SK-N-SH treated with all-trans-retinoic acid at 6 μM for 48 hours (cell line): ENCODE measurements around the gene ENTHD1.

Experiments used
- ARNTL ChIP-seq: fragments of 450-650 bp; formaldehyde crosslinking; IDR thresholded peaks from 2 replicates; pipeline ENCODE4 v1.5.0; 2020; ENCODE audit warnings: low read depth, mild to moderate bottlenecking, moderate library complexity, borderline replicate concordance
- ESRRG ChIP-seq: fragments of 250-450 bp; sonication (Bioruptor Pico); IDR thresholded peaks from 2 replicates; pipeline ENCODE4 v1.6.1; 2021; ENCODE audit warnings: mild to moderate bottlenecking
- GLIS3 ChIP-seq: fragments of 250-450 bp; sonication (Bioruptor Pico); IDR thresholded peaks from 2 replicates; pipeline ENCODE4 v1.5.0; 2020; ENCODE audit warnings: mild to moderate bottlenecking, moderate library complexity
- OSR1 ChIP-seq: fragments of 250-450 bp; sonication (Bioruptor Pico); IDR thresholded peaks from 2 replicates; pipeline ENCODE4 v1.8.0; 2022; ENCODE audit warnings: moderate library complexity, mild to moderate bottlenecking, inconsistent platforms
- PATZ1 ChIP-seq: fragments of 250-450 bp; sonication (Bioruptor Pico); IDR thresholded peaks from 2 replicates; pipeline ENCODE4 v1.8.0; 2020; ENCODE audit warnings: mild to moderate bottlenecking, moderate library complexity, borderline replicate concordance
- RARB ChIP-seq: fragments of 250-450 bp; sonication (Bioruptor Pico); IDR thresholded peaks from 2 replicates; pipeline ENCODE4 v1.8.0; 2021; ENCODE audit warnings: mild to moderate bottlenecking, moderate library complexity
- SNAI2 ChIP-seq: fragments of 250-450 bp; sonication (Bioruptor Pico); IDR thresholded peaks from 2 replicates; pipeline ENCODE4 v1.5.0; 2020; ENCODE audit warnings: mild to moderate bottlenecking, moderate library complexity
- ZC3H10 ChIP-seq: fragments of 250-450 bp; sonication (Bioruptor Pico); IDR thresholded peaks from 2 replicates; pipeline ENCODE4 v1.5.1; 2021; ENCODE audit warnings: mild to moderate bottlenecking, moderate library complexity
- ZFP3 ChIP-seq: fragments of 250-450 bp; sonication (Bioruptor Pico); IDR thresholded peaks from 2 replicates; pipeline ENCODE4 v1.5.0; 2020; ENCODE audit warnings: mild to moderate bottlenecking, moderate library complexity
- ZFP30 ChIP-seq: fragments of 450-650 bp; formaldehyde crosslinking; IDR thresholded peaks from 2 replicates; pipeline ENCODE4 v1.5.0; 2022; ENCODE audit warnings: mild to moderate bottlenecking, moderate library complexity
- ZNF8 ChIP-seq: fragments of 450-650 bp; formaldehyde crosslinking; IDR thresholded peaks from 2 replicates; pipeline ENCODE4 v1.5.0; 2020; ENCODE audit warnings: mild to moderate bottlenecking, moderate library complexity
- TF ChIP-seq, protein P1 (sequence below): fragments of 250-450 bp; sonication (Bioruptor Pico); IDR thresholded peaks from 2 replicates; pipeline ENCODE4 v1.8.0; 2021; ENCODE audit warnings: low read depth, mild to moderate bottlenecking, moderate library complexity, borderline replicate concordance
- TF ChIP-seq, protein P2 (sequence below): fragments of 250-450 bp; sonication (Bioruptor Pico); IDR thresholded peaks from 2 replicates; pipeline ENCODE4 v1.5.0; 2020; ENCODE audit warnings: mild to moderate bottlenecking, moderate library complexity

GRCh38 chr22:39718206-39718605 is 175.4 kb downstream of the ENTHD1 start:
- TF ChIP-seq, protein P1, sequence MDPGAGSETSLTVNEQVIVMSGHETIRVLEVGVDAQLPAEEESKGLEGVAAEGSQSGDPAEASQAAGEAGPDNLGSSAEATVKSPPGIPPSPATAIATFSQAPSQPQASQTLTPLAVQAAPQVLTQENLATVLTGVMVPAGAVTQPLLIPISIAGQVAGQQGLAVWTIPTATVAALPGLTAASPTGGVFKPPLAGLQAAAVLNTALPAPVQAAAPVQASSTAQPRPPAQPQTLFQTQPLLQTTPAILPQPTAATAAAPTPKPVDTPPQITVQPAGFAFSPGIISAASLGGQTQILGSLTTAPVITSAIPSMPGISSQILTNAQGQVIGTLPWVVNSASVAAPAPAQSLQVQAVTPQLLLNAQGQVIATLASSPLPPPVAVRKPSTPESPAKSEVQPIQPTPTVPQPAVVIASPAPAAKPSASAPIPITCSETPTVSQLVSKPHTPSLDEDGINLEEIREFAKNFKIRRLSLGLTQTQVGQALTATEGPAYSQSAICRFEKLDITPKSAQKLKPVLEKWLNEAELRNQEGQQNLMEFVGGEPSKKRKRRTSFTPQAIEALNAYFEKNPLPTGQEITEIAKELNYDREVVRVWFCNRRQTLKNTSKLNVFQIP (CRISPR knock-in tag): no peak
- no peak for TF ChIP-seq PATZ1
- no peak for TF ChIP-seq ZC3H10 (CRISPR knock-in tag)
- TF ChIP-seq ARNTL (CRISPR knock-in tag): no peak
- TF ChIP-seq, protein P2, sequence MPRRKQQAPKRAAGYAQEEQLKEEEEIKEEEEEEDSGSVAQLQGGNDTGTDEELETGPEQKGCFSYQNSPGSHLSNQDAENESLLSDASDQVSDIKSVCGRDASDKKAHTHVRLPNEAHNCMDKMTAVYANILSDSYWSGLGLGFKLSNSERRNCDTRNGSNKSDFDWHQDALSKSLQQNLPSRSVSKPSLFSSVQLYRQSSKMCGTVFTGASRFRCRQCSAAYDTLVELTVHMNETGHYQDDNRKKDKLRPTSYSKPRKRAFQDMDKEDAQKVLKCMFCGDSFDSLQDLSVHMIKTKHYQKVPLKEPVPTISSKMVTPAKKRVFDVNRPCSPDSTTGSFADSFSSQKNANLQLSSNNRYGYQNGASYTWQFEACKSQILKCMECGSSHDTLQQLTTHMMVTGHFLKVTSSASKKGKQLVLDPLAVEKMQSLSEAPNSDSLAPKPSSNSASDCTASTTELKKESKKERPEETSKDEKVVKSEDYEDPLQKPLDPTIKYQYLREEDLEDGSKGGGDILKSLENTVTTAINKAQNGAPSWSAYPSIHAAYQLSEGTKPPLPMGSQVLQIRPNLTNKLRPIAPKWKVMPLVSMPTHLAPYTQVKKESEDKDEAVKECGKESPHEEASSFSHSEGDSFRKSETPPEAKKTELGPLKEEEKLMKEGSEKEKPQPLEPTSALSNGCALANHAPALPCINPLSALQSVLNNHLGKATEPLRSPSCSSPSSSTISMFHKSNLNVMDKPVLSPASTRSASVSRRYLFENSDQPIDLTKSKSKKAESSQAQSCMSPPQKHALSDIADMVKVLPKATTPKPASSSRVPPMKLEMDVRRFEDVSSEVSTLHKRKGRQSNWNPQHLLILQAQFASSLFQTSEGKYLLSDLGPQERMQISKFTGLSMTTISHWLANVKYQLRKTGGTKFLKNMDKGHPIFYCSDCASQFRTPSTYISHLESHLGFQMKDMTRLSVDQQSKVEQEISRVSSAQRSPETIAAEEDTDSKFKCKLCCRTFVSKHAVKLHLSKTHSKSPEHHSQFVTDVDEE (CRISPR knock-in tag): no peak
- TF ChIP-seq OSR1 (CRISPR knock-in tag): no peak
- no peak for TF ChIP-seq RARB (CRISPR knock-in tag)
- no peak for TF ChIP-seq GLIS3
- TF ChIP-seq ZFP30 (CRISPR knock-in tag): no peak
- no peak for TF ChIP-seq ZNF8 (CRISPR knock-in tag)
- no peak for TF ChIP-seq ESRRG
- TF ChIP-seq SNAI2 (CRISPR knock-in tag): no peak
- no peak for TF ChIP-seq ZFP3 (CRISPR knock-in tag)
